Fibroblast of the aortic adventitia (primary cell): ENCODE data around the gene RAD51B. TPM values are rescaled to one million over a fixed set of nuclear protein-coding genes. Genes with fewer than 3 reads are reported as not detected.

Experiments
- DNase-seq: peaks from one replicate; pipeline ENCODE4 v3.0.0-alpha.2; 2010; ENCODE audit warnings: low read depth
- H3K4me3 ChIP-seq: 2 replicates; pipeline ENCODE4 v1.5.1; 2011; ENCODE audit warnings: low read depth, mild to moderate bottlenecking, control low read depth, low read length, moderate library complexity
- CTCF ChIP-seq: IDR thresholded peaks from 2 replicates; pipeline ENCODE4 v1.5.1; 2011; ENCODE audit warnings: mild to moderate bottlenecking, low read length, control low read depth, inconsistent platforms; ENCODE audit not compliant: insufficient read depth
- total RNA-seq: library from RNA; depleted of rRNA; stranded (reverse); fragments of >200 nt; gene quantifications from 2 replicates; pipeline ENCODE4 v1.2.3, GENCODE V29; 2012; ENCODE audit warnings: low replicate concordance

Gene RAD51B
- total RNA-seq, 1 donor, result 28.7 TPM

- no peak overlapping the region for H3K4me3 ChIP-seq
- no peak for TF ChIP-seq CTCF
- DNase-seq, result no peak
Observed at GRCh38 chr14:68652433-68652690, 832.8 kb downstream of the RAD51B start.

GRCh38 chr14:68653108-68653507, 833.5 kb downstream of the RAD51B start:
- TF ChIP-seq CTCF, result no peak
- no peak overlapping the region for H3K4me3 ChIP-seq
- DNase-seq, result no peak

GRCh38 chr14:68653804-68654203, 834.2 kb downstream of the RAD51B start:
- H3K4me3 ChIP-seq, result no peak overlapping the region
- TF ChIP-seq CTCF, result no peak
- DNase-seq, result no peak

GRCh38 chr14:68654471-68654941, 834.9 kb downstream of the RAD51B start:
- TF ChIP-seq CTCF, result no peak
- DNase-seq, result no peak
- H3K4me3 ChIP-seq, result no peak overlapping the region

GRCh38 chr14:68655021-68655831, 835.6 kb downstream of the RAD51B start:
- H3K4me3 ChIP-seq, result no peak overlapping the region
- no peak for DNase-seq
- no peak for TF ChIP-seq CTCF

- no peak overlapping the region for H3K4me3 ChIP-seq
- TF ChIP-seq CTCF, result peak; percentile 5
- DNase-seq, result no peak
Observed at GRCh38 chr14:68655911-68656316, 836.3 kb downstream of the RAD51B start.

- TF ChIP-seq CTCF, result no peak
- no peak overlapping the region for H3K4me3 ChIP-seq
- DNase-seq, result no peak
Observed at GRCh38 chr14:68656452-68656851, 836.9 kb downstream of the RAD51B start.
